Measurements from ENCODE around the gene ROR1.

ROR1 gene

GRCh38 chr1:63975481-63975880 is 201.7 kb downstream of the ROR1 start:
- DNase-seq (ENCODE audit: low read depth in 2 of 2): no peak

- no peak for DNase-seq (ENCODE audit: low read depth in 2 of 2)
Measured at GRCh38 chr1:63976006-63976405, 202.2 kb downstream of the ROR1 start.

GRCh38 chr1:63977466-63977865 is 203.6 kb downstream of the ROR1 start:
- DNase-seq (ENCODE audit: low read depth in 2 of 2): no peak

GRCh38 chr1:63980740-63981407 is 207.1 kb downstream of the ROR1 start:
- no peak for DNase-seq (ENCODE audit: low read depth in 2 of 2)

- DNase-seq (ENCODE audit: low read depth in 2 of 2): no peak
Measured at GRCh38 chr1:63981408-63981773, 207.6 kb downstream of the ROR1 start.

GRCh38 chr1:63982201-63982600 is 208.4 kb downstream of the ROR1 start:
- no peak for DNase-seq (ENCODE audit: low read depth in 2 of 2)

GRCh38 chr1:63983391-63984256 is 209.8 kb downstream of the ROR1 start:
- DNase-seq (ENCODE audit: low read depth in 2 of 2): no peak

GRCh38 chr1:63984257-63984929 is 210.6 kb downstream of the ROR1 start:
- no peak for DNase-seq (ENCODE audit: low read depth in 2 of 2)

GRCh38 chr1:63984930-63985290 is 211.1 kb downstream of the ROR1 start:
- no peak for DNase-seq (ENCODE audit: low read depth in 2 of 2)

GRCh38 chr1:63987014-63987627 is 213.3 kb downstream of the ROR1 start:
- no peak for DNase-seq (ENCODE audit: low read depth in 2 of 2)

GRCh38 chr1:63987628-63988024 is 213.8 kb downstream of the ROR1 start:
- no peak for DNase-seq (ENCODE audit: low read depth in 2 of 2)

GRCh38 chr1:63988941-63989340 is 215.1 kb downstream of the ROR1 start:
- no peak for DNase-seq (ENCODE audit: low read depth in 2 of 2)

GRCh38 chr1:63991685-63992084 is 217.9 kb downstream of the ROR1 start:
- DNase-seq (ENCODE audit: low read depth in 2 of 2): no peak

- no peak for DNase-seq (ENCODE audit: low read depth in 2 of 2)
Measured at GRCh38 chr1:64000021-64000420, 226.2 kb downstream of the ROR1 start.

GRCh38 chr1:64001038-64001437 is 227.2 kb downstream of the ROR1 start:
- no peak for DNase-seq (ENCODE audit: low read depth in 2 of 2)

- DNase-seq (ENCODE audit: low read depth in 2 of 2): no peak
Measured at GRCh38 chr1:64004451-64005025, 230.7 kb downstream of the ROR1 start.

- no peak for DNase-seq (ENCODE audit: low read depth in 2 of 2)
Measured at GRCh38 chr1:64005801-64006200, 232.0 kb downstream of the ROR1 start.

GRCh38 chr1:64006276-64007051 is 232.6 kb downstream of the ROR1 start:
- DNase-seq (ENCODE audit: low read depth in 2 of 2): no peak

- DNase-seq (ENCODE audit: low read depth in 2 of 2): no peak
Measured at GRCh38 chr1:64010316-64010715, 236.5 kb downstream of the ROR1 start.

- no peak for DNase-seq (ENCODE audit: low read depth in 2 of 2)
Measured at GRCh38 chr1:64013395-64013794, 239.6 kb downstream of the ROR1 start.

GRCh38 chr1:64019818-64020217 is 246.0 kb downstream of the ROR1 start:
- DNase-seq (ENCODE audit: low read depth in 2 of 2): no peak
